ENCODE measurements around the gene TRIM29. TPM values are rescaled to one million over a fixed set of nuclear protein-coding genes. Genes with fewer than 3 reads are reported as not detected.

TRIM29 gene
- total RNA-seq, 1 experiment from 2014 or later, result 293 TPM

DNA sequence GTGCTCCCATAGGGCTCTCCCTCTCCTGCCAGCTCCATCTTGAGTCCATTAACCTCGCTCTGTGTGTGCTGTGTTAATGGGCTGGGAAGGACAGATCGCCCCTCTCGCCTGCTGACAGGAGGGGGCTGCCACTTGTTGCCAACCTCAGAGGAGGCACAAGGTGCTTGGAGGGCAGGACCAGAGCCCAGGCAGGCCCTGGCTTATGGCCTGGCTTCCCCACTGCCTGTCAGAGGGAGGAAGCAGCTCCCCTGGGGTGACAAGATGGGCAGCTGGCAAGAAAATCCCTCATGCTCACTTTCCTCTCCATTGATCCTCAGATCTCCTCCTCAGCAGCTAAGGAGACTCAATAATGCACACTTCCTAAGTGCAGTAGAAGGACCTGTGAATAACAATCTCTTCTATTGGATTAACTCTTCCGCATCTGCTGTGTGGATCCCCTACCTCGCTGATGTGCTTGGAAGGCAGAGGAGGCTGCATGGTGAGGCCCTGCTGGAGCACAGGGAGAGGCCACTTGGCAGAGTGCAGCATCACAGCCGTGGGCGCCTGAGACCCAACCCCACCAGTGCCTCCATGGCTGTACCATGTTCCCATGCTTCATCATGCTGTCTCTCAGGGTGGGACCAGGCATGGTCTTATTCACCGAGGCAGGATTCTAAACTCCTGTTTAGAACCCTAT, 70.3 kb downstream of the TRIM29 start:
- DNase-seq, result no peak
- Histone ChIP-seq H3K79me2 (ENCODE audit: low read depth) (no peaks in the 10 kb centered on the region), H3K36me3 (ENCODE audit: low read depth) (no peaks in the 10 kb centered on the region), H3F3A (ENCODE audit: insufficient read depth, low read depth) (no peaks in the 10 kb centered on the region), H4K20me1 (ENCODE audit: insufficient read depth) (no peaks in the 10 kb centered on the region), H3K4me3 (no peak overlapping the region), H3K9me3 (ENCODE audit: insufficient read depth, low read depth) (no peaks in the 10 kb centered on the region), H3K27ac (no peak overlapping the region), H2AFZ (no peak overlapping the region), H3K4me2 (no peak overlapping the region), H3K9me2 (ENCODE audit: insufficient read depth) (no peaks in the 10 kb centered on the region), H3K27me3 (ENCODE audit: insufficient read depth, low read depth) (peaks cover 81% of the 10 kb centered on the region), H3K4me1 (replicated peaks; ENCODE audit: insufficient read depth) (no peaks in the 10 kb centered on the region)
- no TSS peak for BruUV-seq (replicated peaks)
- TF ChIP-seq EZH2 (IDR thresholded peaks at IDR 0.05; ENCODE audit: low read depth) (no peak), CTCF (conservative IDR thresholded peaks at IDR 0.05) (no peak)
- ChIA-PET CTCF (no interaction called here), POLR2A (ENCODE audit: unreplicated experiment) (no interaction called here)
- intact Hi-C loops (cut with micrococcal nuclease; ENCODE audit: unreplicated experiment), result no loop called here

GRCh38 chr11:120066738-120067437, 71.0 kb downstream of the TRIM29 start:
- no TSS peak for BruUV-seq (replicated peaks)

GRCh38 chr11:120065876-120066275, 72.0 kb downstream of the TRIM29 start:
- H2AFZ ChIP-seq, result no peak overlapping the region
- no peaks in the 10 kb centered on the region for H3F3A ChIP-seq (ENCODE audit: insufficient read depth, low read depth)
- no peak overlapping the region for H3K27ac ChIP-seq
- H3K9me2 ChIP-seq (ENCODE audit: insufficient read depth), result no peaks in the 10 kb centered on the region
- TF ChIP-seq CTCF (conservative IDR thresholded peaks at IDR 0.05) (no peak), EZH2 (IDR thresholded peaks at IDR 0.05; ENCODE audit: low read depth) (no peak)
- H3K36me3 ChIP-seq (ENCODE audit: low read depth), result no peaks in the 10 kb centered on the region
- no peaks in the 10 kb centered on the region for H3K4me1 ChIP-seq (replicated peaks; ENCODE audit: insufficient read depth)
- no peaks in the 10 kb centered on the region for H4K20me1 ChIP-seq (ENCODE audit: insufficient read depth)
- H3K79me2 ChIP-seq (ENCODE audit: low read depth), result no peaks in the 10 kb centered on the region
- POLR2A ChIA-PET (ENCODE audit: unreplicated experiment), result no interaction called here
- H3K9me3 ChIP-seq (ENCODE audit: insufficient read depth, low read depth), result no peaks in the 10 kb centered on the region
- H3K27me3 ChIP-seq (ENCODE audit: insufficient read depth, low read depth), result peaks cover 83% of the 10 kb centered on the region
- intact Hi-C loops (cut with micrococcal nuclease; ENCODE audit: unreplicated experiment), result no loop called here
- BruUV-seq (replicated peaks), result no TSS peak
- CTCF ChIA-PET, result no interaction called here
- DNase-seq, result no peak
- H3K4me2 ChIP-seq, result no peak overlapping the region
- no peak overlapping the region for H3K4me3 ChIP-seq

More at GRCh38 chr11:120066738-120067437, 71.0 kb downstream of the TRIM29 start:
- Histone ChIP-seq H3K4me2 (no peak overlapping the region), H3K27me3 (ENCODE audit: insufficient read depth, low read depth) (peaks cover 83% of the 10 kb centered on the region), H3K4me3 (no peak overlapping the region), H3K9me3 (ENCODE audit: insufficient read depth, low read depth) (no peaks in the 10 kb centered on the region), H2AFZ (no peak overlapping the region), H3K9me2 (ENCODE audit: insufficient read depth) (no peaks in the 10 kb centered on the region), H3K27ac (no peak overlapping the region), H3F3A (ENCODE audit: insufficient read depth, low read depth) (no peaks in the 10 kb centered on the region), H3K4me1 (replicated peaks; ENCODE audit: insufficient read depth) (no peaks in the 10 kb centered on the region), H4K20me1 (ENCODE audit: insufficient read depth) (no peaks in the 10 kb centered on the region), H3K36me3 (ENCODE audit: low read depth) (no peaks in the 10 kb centered on the region), H3K79me2 (ENCODE audit: low read depth) (no peaks in the 10 kb centered on the region)
- intact Hi-C loops (cut with micrococcal nuclease; ENCODE audit: unreplicated experiment), result no loop called here
- CTCF ChIA-PET, result no interaction called here
- POLR2A ChIA-PET (ENCODE audit: unreplicated experiment), result no interaction called here
- TF ChIP-seq CTCF (conservative IDR thresholded peaks at IDR 0.05), result no peak
- DNase-seq, result no peak
